Measurements from ENCODE around the gene EPHB1.

The EPHB1 gene

DNA sequence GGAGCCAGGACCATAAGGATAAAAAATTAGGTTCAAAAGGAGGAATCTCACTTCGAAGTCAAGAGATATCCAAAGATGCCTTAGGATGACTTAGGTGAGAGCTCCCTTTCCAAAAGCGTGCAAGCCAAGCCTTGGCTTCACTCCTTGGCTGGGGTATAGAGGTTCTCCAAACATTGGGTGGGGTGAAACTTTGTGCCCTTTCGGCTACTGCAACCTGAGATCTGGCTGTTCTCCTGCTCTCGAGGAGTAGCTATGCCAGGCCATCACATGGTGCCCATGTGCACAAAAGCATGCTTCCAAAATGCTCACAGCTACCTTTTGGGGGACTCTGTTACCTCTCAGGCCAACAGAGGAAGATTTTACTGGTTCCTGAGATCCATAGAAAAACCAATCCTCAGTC, 373.8 kb downstream of the EPHB1 start:
- Histone ChIP-seq H3K27ac (replicated peaks) (no peak overlapping the region), H3K4me3 (replicated peaks; ENCODE audit: insufficient read depth, low read length) (no peak overlapping the region), H3K27me3 (ENCODE audit: insufficient read depth, poor library complexity, severe bottlenecking) (no peaks in the 10 kb centered on the region)
- TF ChIP-seq GABPA (IDR thresholded peaks at IDR 0.05; ENCODE audit: low read depth) (no peak), SPI1 (IDR thresholded peaks at IDR 0.05; ENCODE audit: borderline replicate concordance, low read depth) (no peak)
- TF ChIP-seq, protein P1, sequence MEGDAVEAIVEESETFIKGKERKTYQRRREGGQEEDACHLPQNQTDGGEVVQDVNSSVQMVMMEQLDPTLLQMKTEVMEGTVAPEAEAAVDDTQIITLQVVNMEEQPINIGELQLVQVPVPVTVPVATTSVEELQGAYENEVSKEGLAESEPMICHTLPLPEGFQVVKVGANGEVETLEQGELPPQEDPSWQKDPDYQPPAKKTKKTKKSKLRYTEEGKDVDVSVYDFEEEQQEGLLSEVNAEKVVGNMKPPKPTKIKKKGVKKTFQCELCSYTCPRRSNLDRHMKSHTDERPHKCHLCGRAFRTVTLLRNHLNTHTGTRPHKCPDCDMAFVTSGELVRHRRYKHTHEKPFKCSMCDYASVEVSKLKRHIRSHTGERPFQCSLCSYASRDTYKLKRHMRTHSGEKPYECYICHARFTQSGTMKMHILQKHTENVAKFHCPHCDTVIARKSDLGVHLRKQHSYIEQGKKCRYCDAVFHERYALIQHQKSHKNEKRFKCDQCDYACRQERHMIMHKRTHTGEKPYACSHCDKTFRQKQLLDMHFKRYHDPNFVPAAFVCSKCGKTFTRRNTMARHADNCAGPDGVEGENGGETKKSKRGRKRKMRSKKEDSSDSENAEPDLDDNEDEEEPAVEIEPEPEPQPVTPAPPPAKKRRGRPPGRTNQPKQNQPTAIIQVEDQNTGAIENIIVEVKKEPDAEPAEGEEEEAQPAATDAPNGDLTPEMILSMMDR (IDR thresholded peaks at IDR 0.05; ENCODE audit: insufficient read depth, low read length): no peak
- TF ChIP-seq, protein P2, sequence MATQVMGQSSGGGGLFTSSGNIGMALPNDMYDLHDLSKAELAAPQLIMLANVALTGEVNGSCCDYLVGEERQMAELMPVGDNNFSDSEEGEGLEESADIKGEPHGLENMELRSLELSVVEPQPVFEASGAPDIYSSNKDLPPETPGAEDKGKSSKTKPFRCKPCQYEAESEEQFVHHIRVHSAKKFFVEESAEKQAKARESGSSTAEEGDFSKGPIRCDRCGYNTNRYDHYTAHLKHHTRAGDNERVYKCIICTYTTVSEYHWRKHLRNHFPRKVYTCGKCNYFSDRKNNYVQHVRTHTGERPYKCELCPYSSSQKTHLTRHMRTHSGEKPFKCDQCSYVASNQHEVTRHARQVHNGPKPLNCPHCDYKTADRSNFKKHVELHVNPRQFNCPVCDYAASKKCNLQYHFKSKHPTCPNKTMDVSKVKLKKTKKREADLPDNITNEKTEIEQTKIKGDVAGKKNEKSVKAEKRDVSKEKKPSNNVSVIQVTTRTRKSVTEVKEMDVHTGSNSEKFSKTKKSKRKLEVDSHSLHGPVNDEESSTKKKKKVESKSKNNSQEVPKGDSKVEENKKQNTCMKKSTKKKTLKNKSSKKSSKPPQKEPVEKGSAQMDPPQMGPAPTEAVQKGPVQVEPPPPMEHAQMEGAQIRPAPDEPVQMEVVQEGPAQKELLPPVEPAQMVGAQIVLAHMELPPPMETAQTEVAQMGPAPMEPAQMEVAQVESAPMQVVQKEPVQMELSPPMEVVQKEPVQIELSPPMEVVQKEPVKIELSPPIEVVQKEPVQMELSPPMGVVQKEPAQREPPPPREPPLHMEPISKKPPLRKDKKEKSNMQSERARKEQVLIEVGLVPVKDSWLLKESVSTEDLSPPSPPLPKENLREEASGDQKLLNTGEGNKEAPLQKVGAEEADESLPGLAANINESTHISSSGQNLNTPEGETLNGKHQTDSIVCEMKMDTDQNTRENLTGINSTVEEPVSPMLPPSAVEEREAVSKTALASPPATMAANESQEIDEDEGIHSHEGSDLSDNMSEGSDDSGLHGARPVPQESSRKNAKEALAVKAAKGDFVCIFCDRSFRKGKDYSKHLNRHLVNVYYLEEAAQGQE (IDR thresholded peaks at IDR 0.05; ENCODE audit: insufficient replicate concordance, low read depth): no peak
- no peak for DNase-seq (ENCODE audit: low read depth in 1 of 2, low spot score in 1 of 2)

DNA sequence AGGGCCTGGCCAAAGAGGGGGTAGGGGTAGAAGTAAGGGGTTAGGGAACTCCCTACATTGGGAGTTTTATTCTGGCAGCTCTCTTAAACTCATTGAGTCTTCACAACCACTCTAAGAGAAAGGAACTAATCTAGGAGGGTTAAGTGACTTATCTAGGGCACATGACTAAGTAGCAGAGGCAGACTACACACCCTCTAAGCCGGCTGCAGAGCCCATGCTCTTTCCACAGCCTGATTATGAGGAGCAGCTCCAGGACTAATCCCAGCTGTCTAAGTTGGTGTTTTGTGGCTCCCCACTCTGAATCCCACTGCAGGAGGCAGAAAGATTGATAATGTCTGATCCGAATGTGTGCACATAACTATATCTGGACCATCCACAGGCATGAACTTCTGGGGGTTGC, 374.6 kb downstream of the EPHB1 start:
- H3K27me3 ChIP-seq (ENCODE audit: insufficient read depth, poor library complexity, severe bottlenecking): no peaks in the 10 kb centered on the region
- DNase-seq (ENCODE audit: low read depth in 1 of 2, low spot score in 1 of 2): no peak
- no peak overlapping the region for H3K4me3 ChIP-seq (replicated peaks; ENCODE audit: insufficient read depth, low read length)
- no peak overlapping the region for H3K27ac ChIP-seq (replicated peaks)
- TF ChIP-seq SPI1 (IDR thresholded peaks at IDR 0.05; ENCODE audit: borderline replicate concordance, low read depth): no peak
- no peak for TF ChIP-seq POLR2AphosphoS5 (IDR thresholded peaks at IDR 0.05; ENCODE audit: low read depth)
- TF ChIP-seq, protein P1 (IDR thresholded peaks at IDR 0.05; ENCODE audit: insufficient read depth, low read length): no peak
- TF ChIP-seq GABPA (IDR thresholded peaks at IDR 0.05; ENCODE audit: low read depth): no peak
- TF ChIP-seq, protein P2 (IDR thresholded peaks at IDR 0.05; ENCODE audit: insufficient replicate concordance, low read depth): no peak

DNA sequence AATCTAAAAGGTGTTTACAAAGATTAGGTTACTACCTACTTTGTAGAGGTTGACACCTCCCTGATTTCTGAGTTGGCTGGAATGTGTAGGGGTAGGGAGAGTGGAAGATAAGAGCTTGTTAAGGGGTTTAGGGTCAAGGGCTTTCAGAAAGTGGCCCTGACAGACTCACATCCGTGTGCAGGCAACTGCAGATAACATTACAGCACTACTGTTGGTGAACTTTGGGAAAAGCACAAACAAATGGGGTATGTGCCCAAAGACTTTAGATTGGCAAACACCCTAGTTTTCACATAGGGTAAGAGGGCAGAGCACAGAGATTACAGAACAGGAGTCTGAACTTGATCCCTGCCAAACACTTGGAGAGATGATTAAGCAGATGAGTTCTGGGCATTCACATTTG, 375.7 kb downstream of the EPHB1 start:
- no peak for DNase-seq (ENCODE audit: low read depth in 1 of 2, low spot score in 1 of 2)
- H3K27me3 ChIP-seq (ENCODE audit: insufficient read depth, poor library complexity, severe bottlenecking): no peaks in the 10 kb centered on the region
- H3K27ac ChIP-seq (replicated peaks): no peak overlapping the region
- TF ChIP-seq POLR2AphosphoS5 (IDR thresholded peaks at IDR 0.05; ENCODE audit: low read depth) (no peak), SPI1 (IDR thresholded peaks at IDR 0.05; ENCODE audit: borderline replicate concordance, low read depth) (no peak), GABPA (IDR thresholded peaks at IDR 0.05; ENCODE audit: low read depth) (no peak)
- TF ChIP-seq, protein P1 (IDR thresholded peaks at IDR 0.05; ENCODE audit: insufficient read depth, low read length): no peak
- TF ChIP-seq, protein P2 (IDR thresholded peaks at IDR 0.05; ENCODE audit: insufficient replicate concordance, low read depth): no peak
- no peak overlapping the region for H3K4me3 ChIP-seq (replicated peaks; ENCODE audit: insufficient read depth, low read length)
